ENCODE data around the gene SLC4A2. TPM values are rescaled to one million over a fixed set of nuclear protein-coding genes. Genes with fewer than 3 reads are reported as not detected.

SLC4A2 gene
- total RNA-seq, 3 donors from 2014 or later (not counting 1 experiment from before 2014, with no cell fraction given) = 60.4 to 87.3 (median 66.1) TPM

DNA sequence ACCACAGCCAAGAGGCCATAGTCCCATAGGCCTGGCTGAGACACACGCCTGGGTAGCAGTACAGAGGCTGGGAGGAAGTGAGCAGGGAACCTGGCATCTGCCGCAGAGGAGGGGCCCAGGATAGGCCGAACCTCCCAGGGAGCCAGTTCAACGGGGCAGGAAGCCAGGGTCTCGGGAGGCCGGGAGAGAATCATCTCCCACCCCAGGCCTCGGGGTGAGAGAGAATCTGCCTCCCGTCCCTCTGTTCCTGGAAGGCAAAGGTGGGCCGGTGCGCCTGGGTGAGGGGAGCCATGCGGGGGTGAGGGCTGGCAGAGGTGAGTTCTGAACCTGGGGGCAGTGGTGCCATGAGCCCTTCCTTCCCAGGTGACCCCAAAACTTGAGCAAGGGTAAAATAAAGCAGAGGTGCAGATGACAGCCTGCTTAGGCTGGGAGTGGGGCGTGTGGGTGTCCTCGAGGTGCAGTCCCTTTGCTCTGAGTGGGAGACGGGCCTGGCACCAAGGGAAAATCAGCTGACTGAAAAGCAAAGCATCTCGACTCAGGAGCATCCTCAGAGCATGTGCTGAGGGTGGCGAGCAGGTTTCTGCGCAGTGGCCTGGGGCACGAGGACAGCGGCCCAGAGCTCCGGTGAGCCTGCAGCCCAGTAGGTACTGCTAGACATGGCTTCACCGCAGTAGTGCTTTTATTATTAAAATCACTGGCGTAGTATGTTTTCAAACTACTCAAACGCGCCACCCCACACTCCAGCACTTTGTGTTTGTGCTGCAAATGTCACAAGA lies 42.4 kb downstream of the SLC4A2 start:
- no peaks in the 10 kb centered on the region for H3K9me3 ChIP-seq (ENCODE audit: control insufficient read depth, insufficient read depth, low read length)
- H3K27ac ChIP-seq (ENCODE audit: low read length) = no peak overlapping the region
- Mint-ChIP-seq H3K27ac (no peak overlapping the region), H3K36me3 (no peaks in the 10 kb centered on the region), H3K9me3 (no peaks in the 10 kb centered on the region), H3K27me3 (ENCODE audit: low read depth in 2 of 2) (no peaks in the 10 kb centered on the region), H3K4me3 (no peak overlapping the region), H3K4me1 (peaks cover 0 to 6% of the 10 kb centered on the region in 2 donors)
- TF ChIP-seq, protein P1, sequence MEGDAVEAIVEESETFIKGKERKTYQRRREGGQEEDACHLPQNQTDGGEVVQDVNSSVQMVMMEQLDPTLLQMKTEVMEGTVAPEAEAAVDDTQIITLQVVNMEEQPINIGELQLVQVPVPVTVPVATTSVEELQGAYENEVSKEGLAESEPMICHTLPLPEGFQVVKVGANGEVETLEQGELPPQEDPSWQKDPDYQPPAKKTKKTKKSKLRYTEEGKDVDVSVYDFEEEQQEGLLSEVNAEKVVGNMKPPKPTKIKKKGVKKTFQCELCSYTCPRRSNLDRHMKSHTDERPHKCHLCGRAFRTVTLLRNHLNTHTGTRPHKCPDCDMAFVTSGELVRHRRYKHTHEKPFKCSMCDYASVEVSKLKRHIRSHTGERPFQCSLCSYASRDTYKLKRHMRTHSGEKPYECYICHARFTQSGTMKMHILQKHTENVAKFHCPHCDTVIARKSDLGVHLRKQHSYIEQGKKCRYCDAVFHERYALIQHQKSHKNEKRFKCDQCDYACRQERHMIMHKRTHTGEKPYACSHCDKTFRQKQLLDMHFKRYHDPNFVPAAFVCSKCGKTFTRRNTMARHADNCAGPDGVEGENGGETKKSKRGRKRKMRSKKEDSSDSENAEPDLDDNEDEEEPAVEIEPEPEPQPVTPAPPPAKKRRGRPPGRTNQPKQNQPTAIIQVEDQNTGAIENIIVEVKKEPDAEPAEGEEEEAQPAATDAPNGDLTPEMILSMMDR (IDR thresholded peaks at IDR 0.05) = no peak
- DNase-seq = no peak
- H3K4me3 ChIP-seq (ENCODE audit: low read length) = no peak overlapping the region
- intact Hi-C loops (cut with micrococcal nuclease) = no loop called here
- H3K4me1 ChIP-seq (ENCODE audit: control insufficient read depth, insufficient read depth, low read length) = no peaks in the 10 kb centered on the region
- no peaks in the 10 kb centered on the region for H3K36me3 ChIP-seq (ENCODE audit: control insufficient read depth, insufficient read depth, low read length)
- WGBS (ENCODE audit: insufficient coverage) = 87% methylated on average over 24 of the region's 24 CpGs
- ATAC-seq = no peak
- no peaks in the 10 kb centered on the region for H3K27me3 ChIP-seq (ENCODE audit: control insufficient read depth, insufficient read depth, low read length)

DNA sequence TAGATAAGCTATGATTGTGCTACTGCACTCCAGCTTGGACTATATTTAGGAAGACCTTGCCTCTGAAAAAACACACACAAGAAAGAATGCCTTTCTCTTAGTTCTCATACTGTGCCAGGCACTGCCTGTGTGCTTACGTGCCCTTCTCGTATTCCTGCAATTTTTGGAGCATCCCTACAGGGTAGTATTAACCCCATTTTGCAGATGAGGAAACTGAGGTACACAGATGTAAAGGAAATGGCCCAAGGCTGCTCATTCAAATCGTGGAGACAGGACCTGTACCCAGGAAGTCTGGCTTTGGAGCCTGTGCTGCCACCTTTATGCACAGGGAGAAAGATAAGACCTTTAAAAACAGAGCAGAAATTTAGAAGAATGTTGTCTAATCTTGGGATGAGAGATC lies 43.6 kb downstream of the SLC4A2 start:
- intact Hi-C loops (cut with micrococcal nuclease) = no loop called here
- WGBS (ENCODE audit: insufficient coverage) = 72% methylated on average over 3 of the region's 3 CpGs
- no peaks in the 10 kb centered on the region for H3K36me3 Mint-ChIP-seq
- no peaks in the 10 kb centered on the region for H3K36me3 ChIP-seq (ENCODE audit: control insufficient read depth, insufficient read depth, low read length)
- H3K4me1 ChIP-seq (ENCODE audit: control insufficient read depth, insufficient read depth, low read length) = no peaks in the 10 kb centered on the region
- H3K27ac Mint-ChIP-seq = no peak overlapping the region
- ATAC-seq (no peak), DNase-seq (no peak)
- no peak overlapping the region for H3K4me3 ChIP-seq (ENCODE audit: low read length)
- H3K27me3 ChIP-seq (ENCODE audit: control insufficient read depth, insufficient read depth, low read length) = no peaks in the 10 kb centered on the region
- peaks cover 0 to 6% of the 10 kb centered on the region in 2 donors for H3K4me1 Mint-ChIP-seq
- H3K9me3 Mint-ChIP-seq = no peaks in the 10 kb centered on the region
- no peaks in the 10 kb centered on the region for H3K27me3 Mint-ChIP-seq (ENCODE audit: low read depth in 2 of 2)
- H3K27ac ChIP-seq (ENCODE audit: low read length) = no peak overlapping the region
- TF ChIP-seq, protein P1 (IDR thresholded peaks at IDR 0.05) = no peak
- no peaks in the 10 kb centered on the region for H3K9me3 ChIP-seq (ENCODE audit: control insufficient read depth, insufficient read depth, low read length)
- H3K4me3 Mint-ChIP-seq = no peak overlapping the region

DNA sequence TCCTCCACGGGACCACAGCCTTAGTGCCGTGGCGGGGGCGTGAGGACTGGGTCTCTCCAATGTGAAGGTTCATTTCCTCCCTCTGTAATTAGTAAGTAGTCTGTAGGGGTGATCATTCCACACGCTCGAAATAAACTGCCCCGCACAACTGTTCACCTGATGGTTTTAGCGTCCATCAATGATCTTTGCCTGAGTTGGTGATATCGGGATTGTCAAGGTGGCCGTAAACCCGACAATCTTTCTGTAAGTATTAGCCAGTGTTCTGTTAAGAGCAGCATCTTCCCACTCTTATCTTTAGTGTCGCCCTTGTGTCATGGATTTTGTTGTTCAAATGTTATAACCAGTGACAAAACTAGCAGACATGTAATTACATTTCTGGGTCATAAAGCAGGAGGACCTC lies 44.6 kb downstream of the SLC4A2 start:
- Histone ChIP-seq H3K4me3 (ENCODE audit: low read length) (no peak overlapping the region), H3K27me3 (ENCODE audit: control insufficient read depth, insufficient read depth, low read length) (no peaks in the 10 kb centered on the region), H3K4me1 (ENCODE audit: control insufficient read depth, insufficient read depth, low read length) (no peaks in the 10 kb centered on the region), H3K36me3 (ENCODE audit: control insufficient read depth, insufficient read depth, low read length) (no peaks in the 10 kb centered on the region), H3K27ac (ENCODE audit: low read length) (no peak overlapping the region), H3K9me3 (ENCODE audit: control insufficient read depth, insufficient read depth, low read length) (no peaks in the 10 kb centered on the region)
- Mint-ChIP-seq H3K36me3 (no peaks in the 10 kb centered on the region), H3K4me3 (no peak overlapping the region), H3K4me1 (peaks cover 0 to 6% of the 10 kb centered on the region in 2 donors), H3K27me3 (ENCODE audit: low read depth in 2 of 2) (no peaks in the 10 kb centered on the region), H3K9me3 (no peaks in the 10 kb centered on the region), H3K27ac (no peak overlapping the region)
- TF ChIP-seq, protein P1 (IDR thresholded peaks at IDR 0.05) = no peak
- intact Hi-C loops (cut with micrococcal nuclease) = no loop called here
- no peak for ATAC-seq
- WGBS (ENCODE audit: insufficient coverage) = 95% methylated on average over 11 of the region's 12 CpGs
- DNase-seq = no peak
